ENCODE results near the gene HECTD4.

Gene HECTD4

DNA sequence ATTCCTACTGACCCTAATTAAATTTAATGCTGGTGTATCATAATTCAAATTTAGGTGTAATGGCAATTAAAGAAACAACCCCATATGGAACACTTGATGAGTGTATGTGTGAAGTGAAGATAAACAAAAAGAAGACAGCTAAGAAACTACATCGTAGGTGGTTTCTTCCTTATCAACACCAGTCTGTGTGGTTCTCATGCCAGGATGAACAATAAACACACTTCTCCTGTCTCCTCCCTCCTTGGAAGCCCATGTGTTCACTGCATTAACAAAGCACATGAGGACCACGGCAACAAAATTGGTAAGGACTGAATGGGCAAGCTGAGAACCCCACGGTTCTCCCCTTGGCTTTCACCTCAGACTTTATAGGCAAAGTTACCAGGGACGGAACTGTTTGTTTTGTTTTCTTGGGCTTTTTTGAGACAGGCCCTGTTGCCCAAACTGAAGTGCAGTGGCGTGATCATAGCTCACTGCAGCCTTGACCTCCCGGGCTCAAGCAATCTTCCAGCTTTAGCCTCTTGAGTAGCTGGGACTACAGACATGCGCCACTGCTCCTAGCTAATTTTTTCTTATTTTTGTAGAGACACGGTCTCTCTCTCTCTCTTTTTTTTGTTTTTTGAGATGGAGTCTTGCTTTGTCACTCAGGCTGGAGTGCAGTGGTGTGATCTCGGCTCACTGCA, 185.9 kb downstream of the HECTD4 start:
- DNase-seq = no peak

DNA sequence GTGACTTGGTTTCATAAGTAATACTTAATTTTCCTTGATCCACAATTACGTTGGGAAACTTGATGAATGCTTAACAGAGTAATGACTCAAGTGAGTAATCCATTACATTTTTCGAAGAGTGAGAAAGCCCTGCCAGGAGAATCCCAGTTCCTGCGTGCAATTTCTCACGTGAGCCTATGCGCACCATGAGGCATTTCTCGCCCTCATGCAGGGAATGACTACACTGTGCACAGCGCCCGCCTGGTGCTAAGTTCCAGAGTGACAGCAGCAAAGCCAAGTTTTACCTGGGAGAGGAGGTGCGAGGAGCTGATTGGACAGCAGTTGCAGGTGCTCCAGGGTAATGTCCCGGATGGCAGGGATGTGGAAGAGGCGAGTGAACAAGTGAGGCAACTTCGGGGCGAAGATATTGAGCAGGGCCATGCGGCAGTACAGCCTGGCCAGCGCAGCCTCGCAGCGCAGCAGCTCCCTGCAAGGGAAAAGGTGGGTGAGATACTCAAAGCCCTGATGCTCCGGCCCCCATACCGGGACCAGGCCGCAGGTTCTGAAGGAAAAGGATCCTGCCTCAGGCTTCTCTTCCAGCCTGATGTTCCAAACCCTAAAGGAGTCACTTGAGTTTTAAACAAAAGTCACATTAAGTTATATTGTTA, 187.5 kb downstream of the HECTD4 start:
- DNase-seq = no peak

GRCh38 chr12:112192475-112192874, 189.8 kb downstream of the HECTD4 start:
- DNase-seq = no peak

- DNase-seq = no peak
These were observed 190.3 kb downstream of the HECTD4 start for GRCh38 chr12:112191840-112192321.

GRCh38 chr12:112191201-112191600, 191.0 kb downstream of the HECTD4 start:
- DNase-seq = no peak

GRCh38 chr12:112190231-112191025, 191.8 kb downstream of the HECTD4 start:
- DNase-seq = no peak

- no peak for DNase-seq
These were observed 194.0 kb downstream of the HECTD4 start for GRCh38 chr12:112188130-112188830.

- no peak for DNase-seq
These were observed 196.9 kb downstream of the HECTD4 start for GRCh38 chr12:112185093-112185923.

DNA sequence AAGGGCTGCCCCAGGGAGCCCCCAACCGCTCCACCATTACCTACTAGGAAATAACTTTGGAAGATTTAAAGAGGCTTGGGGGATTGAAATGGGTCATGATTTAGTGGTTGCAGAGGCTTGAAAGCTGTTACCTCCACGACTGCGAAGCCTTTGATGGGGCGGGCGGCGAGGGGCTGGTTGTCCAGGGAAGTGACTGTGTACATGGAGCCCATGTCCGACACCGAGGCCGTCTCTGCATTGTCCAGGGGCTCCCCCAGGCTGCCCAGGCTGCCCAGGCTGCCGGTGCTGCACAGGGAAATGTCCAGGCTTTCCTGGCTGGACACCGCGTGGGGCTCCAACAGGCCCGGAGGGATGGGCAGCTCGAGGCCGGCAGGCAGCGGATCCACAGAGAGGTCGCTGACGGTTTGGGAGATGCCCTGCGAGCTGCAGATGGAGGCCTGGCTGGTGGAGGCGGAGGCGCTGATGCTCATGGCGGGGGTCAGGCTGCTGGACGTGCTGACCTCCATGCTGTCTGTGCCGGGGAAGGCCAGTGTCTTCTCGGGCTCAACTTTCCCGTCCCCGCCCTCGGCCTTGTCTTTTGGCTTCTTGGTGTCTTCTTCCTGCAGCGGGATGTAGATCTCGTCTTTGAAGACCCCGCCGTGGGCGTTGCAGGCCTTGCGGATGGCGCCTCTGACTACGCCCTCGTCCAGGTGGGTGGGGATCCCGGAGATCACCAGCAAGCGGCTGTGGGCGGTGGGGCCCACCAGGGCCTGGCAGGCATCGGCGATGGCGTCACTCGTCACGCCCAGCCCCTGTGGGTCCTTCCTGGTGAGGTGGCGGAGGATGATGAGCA, 198.0 kb downstream of the HECTD4 start:
- no peak for DNase-seq

DNA sequence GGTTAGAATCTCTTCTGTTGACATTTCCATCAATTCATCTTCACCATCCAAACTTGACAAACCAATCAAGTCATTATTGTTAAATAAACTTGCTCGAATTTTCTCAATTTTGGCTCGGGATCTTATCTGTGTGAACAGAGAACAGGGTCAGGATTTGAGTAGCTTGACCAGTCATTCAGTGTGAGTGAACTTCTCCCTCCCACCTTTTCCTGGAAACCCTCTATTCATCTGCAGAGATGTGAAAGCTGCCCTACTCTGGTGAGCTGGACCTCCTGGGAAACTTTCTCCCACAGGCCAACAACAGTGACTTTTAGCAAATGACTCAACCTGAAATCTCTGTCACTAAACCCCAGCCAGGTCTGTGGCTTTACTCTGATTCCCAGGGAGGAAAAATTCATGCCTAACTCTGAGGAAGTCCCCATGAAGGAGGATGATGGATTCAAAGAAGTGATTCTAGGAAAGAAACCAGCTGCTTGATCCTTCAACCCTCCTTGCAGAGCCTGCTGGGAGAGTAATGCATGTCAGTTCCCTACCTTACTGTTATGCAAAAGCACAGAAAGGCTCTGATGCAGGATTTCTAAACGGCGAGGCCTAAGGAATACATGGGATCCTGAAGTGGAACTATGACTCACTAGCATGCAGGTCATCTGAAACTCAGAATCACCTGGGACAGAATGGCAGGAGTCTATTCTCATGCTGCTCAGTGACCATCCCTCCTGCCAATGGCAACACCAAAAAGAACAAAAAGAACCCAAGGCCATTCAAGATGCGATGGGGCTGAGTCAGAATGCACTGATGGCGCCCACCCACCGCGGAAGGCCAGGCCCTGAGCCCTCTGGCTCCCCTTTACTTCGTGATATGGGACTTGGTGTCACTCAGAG, 198.8 kb downstream of the HECTD4 start:
- no peak for DNase-seq

DNA sequence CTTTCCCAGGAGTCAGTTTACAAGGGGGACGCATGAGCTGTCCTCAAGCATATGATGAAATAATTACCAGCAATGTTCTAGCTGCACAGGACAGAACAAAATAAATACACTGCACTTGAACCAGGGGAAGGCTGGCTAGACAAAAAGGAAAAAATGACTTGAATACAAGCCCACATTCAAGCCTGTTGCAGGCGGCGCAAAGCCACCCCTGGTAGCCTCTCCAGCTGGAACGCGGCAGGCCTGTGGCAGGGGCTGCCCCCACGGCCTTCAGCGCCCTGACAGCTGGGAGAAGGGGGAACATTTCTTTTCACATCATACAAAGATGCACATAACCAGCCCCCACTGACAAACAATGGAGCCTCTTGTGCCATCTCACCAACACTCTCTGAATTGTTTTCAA, 199.7 kb downstream of the HECTD4 start:
- no peak for DNase-seq

- DNase-seq = no peak
These were observed 201.8 kb downstream of the HECTD4 start for GRCh38 chr12:112180422-112180821.

DNA sequence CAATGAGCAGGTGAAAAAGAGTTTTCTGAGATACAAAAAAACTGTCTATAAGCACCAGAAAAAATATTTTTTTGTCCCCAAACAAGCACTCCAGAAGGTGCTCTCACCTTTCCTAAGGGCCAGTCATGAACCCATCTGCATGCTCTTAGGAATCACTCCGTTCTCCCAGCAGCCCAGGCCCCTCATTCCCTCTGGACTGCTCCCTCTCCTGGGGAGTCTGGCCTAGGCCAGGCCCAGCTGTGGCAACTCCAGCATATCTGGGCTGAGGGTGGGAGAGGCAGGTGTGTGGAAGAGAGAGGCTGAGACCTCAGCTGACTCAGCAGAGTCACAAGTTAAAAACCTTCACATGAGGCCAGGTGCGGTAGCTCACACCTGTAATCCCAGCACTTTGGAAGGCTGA, 202.3 kb downstream of the HECTD4 start:
- no peak for DNase-seq

- DNase-seq = no peak
These were observed 202.9 kb downstream of the HECTD4 start for GRCh38 chr12:112179341-112179740.

DNA sequence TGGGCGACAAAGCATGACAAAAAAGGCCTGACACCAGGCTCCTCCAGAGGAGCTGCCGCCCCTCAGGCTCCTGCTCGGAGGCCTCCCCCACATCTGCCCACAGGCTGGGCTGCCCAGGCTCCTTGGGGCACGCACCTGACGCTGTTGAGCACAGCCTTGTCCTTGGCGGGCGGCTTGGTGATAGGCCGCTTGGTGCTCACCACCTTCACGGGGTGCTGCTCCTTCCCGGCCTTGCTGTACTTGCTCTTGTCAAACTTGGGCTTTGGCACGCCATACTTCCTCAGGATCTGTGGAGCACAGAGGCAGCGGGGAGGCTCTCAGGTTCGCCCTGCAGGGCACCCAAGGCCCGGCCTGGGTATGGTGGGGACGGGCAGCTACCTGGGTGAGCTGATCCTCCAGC, 203.4 kb downstream of the HECTD4 start:
- DNase-seq = no peak

GRCh38 chr12:112176321-112177010, 205.8 kb downstream of the HECTD4 start:
- no peak for DNase-seq

GRCh38 chr12:112175361-112176155, 206.7 kb downstream of the HECTD4 start:
- DNase-seq = no peak

DNA sequence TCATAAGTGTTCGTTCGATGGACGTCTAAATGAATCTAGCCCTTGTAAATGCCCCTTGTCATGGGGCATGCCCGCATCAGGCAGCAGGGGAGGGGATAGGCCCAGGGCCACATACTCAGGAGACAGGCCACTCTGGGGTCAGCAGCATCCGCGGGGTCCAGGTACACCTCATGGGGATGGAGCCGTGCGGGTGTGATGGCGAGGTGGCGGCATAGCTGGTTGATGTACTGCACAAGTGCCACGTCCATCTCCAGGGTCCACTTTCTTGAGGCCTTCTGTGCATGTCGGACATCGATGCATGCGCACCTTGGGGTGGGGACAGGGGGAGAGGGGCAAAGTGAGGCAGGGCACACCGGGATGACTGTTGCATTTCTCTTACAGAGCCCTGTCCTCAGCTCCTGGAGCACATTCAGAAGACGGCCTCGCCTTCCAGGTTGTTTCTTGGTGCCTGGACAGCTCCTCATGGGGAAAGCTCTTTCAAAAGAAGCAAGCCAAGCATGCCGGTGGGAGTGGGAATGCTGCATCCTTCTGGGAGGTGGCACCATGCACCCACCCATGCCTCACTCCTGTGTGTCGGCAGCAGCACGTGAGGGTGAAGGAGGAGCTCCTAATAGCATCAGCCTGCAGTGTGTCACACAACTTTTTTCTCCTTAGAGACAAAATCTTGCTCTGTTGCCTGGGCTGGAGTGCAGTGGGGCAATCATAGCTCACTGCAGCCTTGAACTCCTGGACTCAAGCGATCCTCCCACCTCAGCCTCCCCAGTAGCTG, 209.5 kb downstream of the HECTD4 start:
- DNase-seq = no peak
